ENCODE results near the gene GSTA1.
"Not testable (repeated sequence)": the region's sequence is repeated elsewhere in the genome, so short reads cannot be mapped to it uniquely, and the experiment has no call there.

The GSTA1 gene

GRCh38 chr6:52803668-52804255, at the start of gene GSTA1:
TSS of gene GSTA1 (minus strand) at chr6:52803816. CDS start at chr6:52799267, 4,549 bp downstream.
- not testable (repeated sequence) for H2AFZ ChIP-seq (ENCODE audit: low read length, unreplicated experiment); H3K79me2 ChIP-seq (ENCODE audit: control insufficient read depth, insufficient read depth, low read length, unreplicated experiment); H3K4me1 ChIP-seq (ENCODE audit: control insufficient read depth, insufficient read depth, low read length, unreplicated experiment); H3K36me3 ChIP-seq (ENCODE audit: insufficient read depth, low read length); H3K4me3 ChIP-seq (ENCODE audit: low read depth, low read length); H3K27ac ChIP-seq (ENCODE audit: low read depth, low read length)
- peaks cover 12% of the 10 kb centered on the region; the same call in 1 of the 2 replicates for H3K27me3 ChIP-seq (ENCODE audit: insufficient read depth, low read length)

GRCh38 chr6:52849137-52849536, 45.5 kb upstream of the GSTA1 start:
- Histone ChIP-seq H3K79me2 (ENCODE audit: control insufficient read depth, insufficient read depth, low read length, unreplicated experiment) (no peaks in the 10 kb centered on the region), H3K4me3 (ENCODE audit: low read depth, low read length) (no peak overlapping the region), H2AFZ (ENCODE audit: low read length, unreplicated experiment) (no peak overlapping the region), H3K27me3 (ENCODE audit: insufficient read depth, low read length) (peaks cover 62% of the 10 kb centered on the region), H3K4me1 (ENCODE audit: control insufficient read depth, insufficient read depth, low read length, unreplicated experiment) (no peaks in the 10 kb centered on the region), H3K27ac (ENCODE audit: low read depth, low read length) (no peak overlapping the region), H3K36me3 (ENCODE audit: insufficient read depth, low read length) (no peaks in the 10 kb centered on the region)

GRCh38 chr6:52846002-52846401, 42.4 kb upstream of the GSTA1 start:
- Histone ChIP-seq H3K4me1 (ENCODE audit: control insufficient read depth, insufficient read depth, low read length, unreplicated experiment) (no peaks in the 10 kb centered on the region), H3K4me3 (ENCODE audit: low read depth, low read length) (no peak overlapping the region), H3K79me2 (ENCODE audit: control insufficient read depth, insufficient read depth, low read length, unreplicated experiment) (no peaks in the 10 kb centered on the region), H2AFZ (ENCODE audit: low read length, unreplicated experiment) (no peak overlapping the region), H3K27ac (ENCODE audit: low read depth, low read length) (no peak overlapping the region), H3K36me3 (ENCODE audit: insufficient read depth, low read length) (no peaks in the 10 kb centered on the region), H3K27me3 (ENCODE audit: insufficient read depth, low read length) (peaks cover 54% of the 10 kb centered on the region)

- peaks cover 35% of the 10 kb centered on the region for H3K27me3 ChIP-seq (ENCODE audit: insufficient read depth, low read length)
- H3K36me3 ChIP-seq (ENCODE audit: insufficient read depth, low read length) = no peaks in the 10 kb centered on the region
- no peaks in the 10 kb centered on the region for H3K4me1 ChIP-seq (ENCODE audit: control insufficient read depth, insufficient read depth, low read length, unreplicated experiment)
- H2AFZ ChIP-seq (ENCODE audit: low read length, unreplicated experiment) = no peak overlapping the region
- H3K79me2 ChIP-seq (ENCODE audit: control insufficient read depth, insufficient read depth, low read length, unreplicated experiment) = no peaks in the 10 kb centered on the region
- no peak overlapping the region for H3K27ac ChIP-seq (ENCODE audit: low read depth, low read length)
- H3K4me3 ChIP-seq (ENCODE audit: low read depth, low read length) = no peak overlapping the region
These were observed 40.0 kb upstream of the GSTA1 start for GRCh38 chr6:52843605-52844004.

- no peaks in the 10 kb centered on the region for H3K36me3 ChIP-seq (ENCODE audit: insufficient read depth, low read length)
- H3K79me2 ChIP-seq (ENCODE audit: control insufficient read depth, insufficient read depth, low read length, unreplicated experiment) = no peaks in the 10 kb centered on the region
- H2AFZ ChIP-seq (ENCODE audit: low read length, unreplicated experiment) = no peak within 1 kb of the TSS
- H3K4me3 ChIP-seq (ENCODE audit: low read depth, low read length) = no peak within 1 kb of the TSS
- H3K27me3 ChIP-seq (ENCODE audit: insufficient read depth, low read length) = peaks cover 35% of the 10 kb centered on the region
- H3K4me1 ChIP-seq (ENCODE audit: control insufficient read depth, insufficient read depth, low read length, unreplicated experiment) = no peaks in the 10 kb centered on the region
- H3K27ac ChIP-seq (ENCODE audit: low read depth, low read length) = no peak within 1 kb of the TSS
These were observed 37.4 kb upstream of the GSTA1 start, which contains the start of gene GSTA5 for GRCh38 chr6:52840763-52841585. TSS of gene GSTA5 (minus strand) at chr6:52840813.

- no peaks in the 10 kb centered on the region for H3K79me2 ChIP-seq (ENCODE audit: control insufficient read depth, insufficient read depth, low read length, unreplicated experiment)
- H3K27ac ChIP-seq (ENCODE audit: low read depth, low read length) = no peak overlapping the region
- H3K4me1 ChIP-seq (ENCODE audit: control insufficient read depth, insufficient read depth, low read length, unreplicated experiment) = peaks cover 4% of the 10 kb centered on the region
- H3K36me3 ChIP-seq (ENCODE audit: insufficient read depth, low read length) = no peaks in the 10 kb centered on the region
- no peak overlapping the region for H2AFZ ChIP-seq (ENCODE audit: low read length, unreplicated experiment)
- no peak overlapping the region for H3K4me3 ChIP-seq (ENCODE audit: low read depth, low read length)
- H3K27me3 ChIP-seq (ENCODE audit: insufficient read depth, low read length) = peaks cover 28% of the 10 kb centered on the region
These were observed 35.8 kb upstream of the GSTA1 start for GRCh38 chr6:52839124-52840055.

- H3K36me3 ChIP-seq (ENCODE audit: insufficient read depth, low read length) = no peaks in the 10 kb centered on the region
- H3K4me3 ChIP-seq (ENCODE audit: low read depth, low read length) = no peak overlapping the region
- H3K4me1 ChIP-seq (ENCODE audit: control insufficient read depth, insufficient read depth, low read length, unreplicated experiment) = peaks cover 4% of the 10 kb centered on the region
- H3K27ac ChIP-seq (ENCODE audit: low read depth, low read length) = no peak overlapping the region
- H3K27me3 ChIP-seq (ENCODE audit: insufficient read depth, low read length) = peaks cover 24% of the 10 kb centered on the region; the same call in 1 of the 2 replicates
- no peak overlapping the region for H2AFZ ChIP-seq (ENCODE audit: low read length, unreplicated experiment)
- no peaks in the 10 kb centered on the region for H3K79me2 ChIP-seq (ENCODE audit: control insufficient read depth, insufficient read depth, low read length, unreplicated experiment)
These were observed 30.9 kb upstream of the GSTA1 start for GRCh38 chr6:52834481-52834880.

GRCh38 chr6:52830869-52831268, 27.3 kb upstream of the GSTA1 start:
- not testable (repeated sequence) for H2AFZ ChIP-seq (ENCODE audit: low read length, unreplicated experiment); H3K4me1 ChIP-seq (ENCODE audit: control insufficient read depth, insufficient read depth, low read length, unreplicated experiment); H3K36me3 ChIP-seq (ENCODE audit: insufficient read depth, low read length); H3K27ac ChIP-seq (ENCODE audit: low read depth, low read length); H3K79me2 ChIP-seq (ENCODE audit: control insufficient read depth, insufficient read depth, low read length, unreplicated experiment); H3K4me3 ChIP-seq (ENCODE audit: low read depth, low read length)
- H3K27me3 ChIP-seq (ENCODE audit: insufficient read depth, low read length) = peaks cover 11% of the 10 kb centered on the region; the same call in 1 of the 2 replicates

- H3K4me3 ChIP-seq (ENCODE audit: low read depth, low read length) = no peak overlapping the region
- H3K79me2 ChIP-seq (ENCODE audit: control insufficient read depth, insufficient read depth, low read length, unreplicated experiment) = no peaks in the 10 kb centered on the region
- no peaks in the 10 kb centered on the region for H3K36me3 ChIP-seq (ENCODE audit: insufficient read depth, low read length)
- no peak overlapping the region for H2AFZ ChIP-seq (ENCODE audit: low read length, unreplicated experiment)
- no peaks in the 10 kb centered on the region for H3K4me1 ChIP-seq (ENCODE audit: control insufficient read depth, insufficient read depth, low read length, unreplicated experiment)
- peaks cover 6% of the 10 kb centered on the region; the same call in 1 of the 2 replicates for H3K27me3 ChIP-seq (ENCODE audit: insufficient read depth, low read length)
- H3K27ac ChIP-seq (ENCODE audit: low read depth, low read length) = no peak overlapping the region
These were observed 25.6 kb upstream of the GSTA1 start for GRCh38 chr6:52829046-52829817.

GRCh38 chr6:52828621-52829020, 25.0 kb upstream of the GSTA1 start:
- H3K27ac ChIP-seq (ENCODE audit: low read depth, low read length); H3K36me3 ChIP-seq (ENCODE audit: insufficient read depth, low read length); H3K4me1 ChIP-seq (ENCODE audit: control insufficient read depth, insufficient read depth, low read length, unreplicated experiment); H3K4me3 ChIP-seq (ENCODE audit: low read depth, low read length); H3K79me2 ChIP-seq (ENCODE audit: control insufficient read depth, insufficient read depth, low read length, unreplicated experiment); H3K27me3 ChIP-seq (ENCODE audit: insufficient read depth, low read length); H2AFZ ChIP-seq (ENCODE audit: low read length, unreplicated experiment): not testable (repeated sequence)

Measured in ACC112 (cell line).